ENCODE data around the gene INF2. TPM values are rescaled to one million over a fixed set of nuclear protein-coding genes. Genes with fewer than 3 reads are reported as not detected.
"Not testable (repeated sequence)": the region's sequence is repeated elsewhere in the genome, so short reads cannot be mapped to it uniquely, and the experiment has no call there.

INF2 gene
- total RNA-seq, 1 experiment from 2014 or later, result 21.6 TPM

- no peak for DNase-seq (ENCODE audit: low read depth)
- in situ Hi-C loops (cut with HindIII; ENCODE audit: low pct_unique_long_range_greater_than_20kb, low sequenced_read_pairs), result no loop called here
Measured at GRCh38 chr14:104655128-104655848, 34.1 kb upstream of the INF2 start.

- in situ Hi-C loops (cut with HindIII; ENCODE audit: low pct_unique_long_range_greater_than_20kb, low sequenced_read_pairs), result no loop called here
Measured at GRCh38 chr14:104656014-104656714, 33.3 kb upstream of the INF2 start.

GRCh38 chr14:104657101-104657524, 32.3 kb upstream of the INF2 start:
- no peak for DNase-seq (ENCODE audit: low read depth)
- in situ Hi-C loops (cut with HindIII; ENCODE audit: low pct_unique_long_range_greater_than_20kb, low sequenced_read_pairs), result no loop called here

More at GRCh38 chr14:104656014-104656714, 33.3 kb upstream of the INF2 start:
- DNase-seq (ENCODE audit: low read depth), result no peak

GRCh38 chr14:104657563-104658324, 31.7 kb upstream of the INF2 start:
- in situ Hi-C loops (cut with HindIII; ENCODE audit: low pct_unique_long_range_greater_than_20kb, low sequenced_read_pairs), result no loop called here
- no peak for DNase-seq (ENCODE audit: low read depth)

- in situ Hi-C loops (cut with HindIII; ENCODE audit: low pct_unique_long_range_greater_than_20kb, low sequenced_read_pairs), result no loop called here
- DNase-seq (ENCODE audit: low read depth), result no peak
Measured at GRCh38 chr14:104658325-104658712, 31.1 kb upstream of the INF2 start.

- in situ Hi-C loops (cut with HindIII; ENCODE audit: low pct_unique_long_range_greater_than_20kb, low sequenced_read_pairs), result no loop called here
- no peak for DNase-seq (ENCODE audit: low read depth)
Measured at GRCh38 chr14:104659146-104659545, 30.3 kb upstream of the INF2 start.

- in situ Hi-C loops (cut with HindIII; ENCODE audit: low pct_unique_long_range_greater_than_20kb, low sequenced_read_pairs), result no loop called here
- no peak for DNase-seq (ENCODE audit: low read depth)
Measured at GRCh38 chr14:104659764-104660523, 29.5 kb upstream of the INF2 start.

GRCh38 chr14:104660597-104660996, 28.8 kb upstream of the INF2 start:
- no peak for DNase-seq (ENCODE audit: low read depth)
- in situ Hi-C loops (cut with HindIII; ENCODE audit: low pct_unique_long_range_greater_than_20kb, low sequenced_read_pairs), result no loop called here

- no peak for DNase-seq (ENCODE audit: low read depth)
- in situ Hi-C loops (cut with HindIII; ENCODE audit: low pct_unique_long_range_greater_than_20kb, low sequenced_read_pairs), result no loop called here
Measured at GRCh38 chr14:104661086-104661485, 28.3 kb upstream of the INF2 start.

GRCh38 chr14:104661528-104662157, 27.8 kb upstream of the INF2 start:
- DNase-seq (ENCODE audit: low read depth); in situ Hi-C loops (cut with HindIII; ENCODE audit: low pct_unique_long_range_greater_than_20kb, low sequenced_read_pairs): not testable (repeated sequence)

GRCh38 chr14:104662472-104662871, 26.9 kb upstream of the INF2 start:
- DNase-seq (ENCODE audit: low read depth); in situ Hi-C loops (cut with HindIII; ENCODE audit: low pct_unique_long_range_greater_than_20kb, low sequenced_read_pairs): not testable (repeated sequence)

- in situ Hi-C loops (cut with HindIII; ENCODE audit: low pct_unique_long_range_greater_than_20kb, low sequenced_read_pairs), result no loop called here
- DNase-seq (ENCODE audit: low read depth), result no peak
Measured at GRCh38 chr14:104664107-104664506, 25.3 kb upstream of the INF2 start.

- in situ Hi-C loops (cut with HindIII; ENCODE audit: low pct_unique_long_range_greater_than_20kb, low sequenced_read_pairs), result no loop called here
- no peak for DNase-seq (ENCODE audit: low read depth)
Measured at GRCh38 chr14:104664588-104664987, 24.8 kb upstream of the INF2 start.

GRCh38 chr14:104665114-104665656, 24.2 kb upstream of the INF2 start:
- no peak for DNase-seq (ENCODE audit: low read depth)
- in situ Hi-C loops (cut with HindIII; ENCODE audit: low pct_unique_long_range_greater_than_20kb, low sequenced_read_pairs), result no loop called here

GRCh38 chr14:104665657-104666522, 23.5 kb upstream of the INF2 start:
- peak; percentile 67 for DNase-seq (ENCODE audit: low read depth)
- in situ Hi-C loops (cut with HindIII; ENCODE audit: low pct_unique_long_range_greater_than_20kb, low sequenced_read_pairs), result no loop called here

GRCh38 chr14:104666523-104666895, 22.9 kb upstream of the INF2 start:
- DNase-seq (ENCODE audit: low read depth); in situ Hi-C loops (cut with HindIII; ENCODE audit: low pct_unique_long_range_greater_than_20kb, low sequenced_read_pairs): not testable (repeated sequence)

- no peak for DNase-seq (ENCODE audit: low read depth)
- in situ Hi-C loops (cut with HindIII; ENCODE audit: low pct_unique_long_range_greater_than_20kb, low sequenced_read_pairs), result no loop called here
Measured at GRCh38 chr14:104666981-104667380, 22.4 kb upstream of the INF2 start.
